Omental fat pad (tissue), 4 donors: ENCODE measurements around the gene SRD5A3. TPM values are rescaled to one million over a fixed set of nuclear protein-coding genes. Genes with fewer than 3 reads are reported as not detected.

Experiments
- ATAC-seq: fragments of 150-250 bp; one replicate; pipeline ENCODE4 v1.9.1; 2016; ENCODE audit warnings: mild to moderate bottlenecking, moderate library complexity; ENCODE audit not compliant: low FRiP score
- DNase-seq: peaks from one replicate; pipeline ENCODE4 v3.0.0-alpha.2; 2019; ENCODE audit warnings: low spot score
- total RNA-seq, 4 donors: library from RNA; depleted of rRNA; stranded (reverse); fragments of >200 nt; gene quantifications; one replicate each; pipeline ENCODE4 v1.1.0, GENCODE V29; 2016
- TF ChIP-seq, protein P1 (sequence below), 3 donors: fragments of 450-650 bp; IDR thresholded peaks; one replicate each; pipeline ENCODE4 v1.5.1; 2016 to 2017; ENCODE audit warnings: antibody characterized with exemption in 3 of 3, mild to moderate bottlenecking in 3 of 3, moderate library complexity in 2 of 3

SRD5A3 gene
- total RNA-seq, 4 donors from 2014 or later, result 8.0 to 15.9 (median 9.9) TPM

- DNase-seq, result no peak
- TF ChIP-seq, protein P1, sequence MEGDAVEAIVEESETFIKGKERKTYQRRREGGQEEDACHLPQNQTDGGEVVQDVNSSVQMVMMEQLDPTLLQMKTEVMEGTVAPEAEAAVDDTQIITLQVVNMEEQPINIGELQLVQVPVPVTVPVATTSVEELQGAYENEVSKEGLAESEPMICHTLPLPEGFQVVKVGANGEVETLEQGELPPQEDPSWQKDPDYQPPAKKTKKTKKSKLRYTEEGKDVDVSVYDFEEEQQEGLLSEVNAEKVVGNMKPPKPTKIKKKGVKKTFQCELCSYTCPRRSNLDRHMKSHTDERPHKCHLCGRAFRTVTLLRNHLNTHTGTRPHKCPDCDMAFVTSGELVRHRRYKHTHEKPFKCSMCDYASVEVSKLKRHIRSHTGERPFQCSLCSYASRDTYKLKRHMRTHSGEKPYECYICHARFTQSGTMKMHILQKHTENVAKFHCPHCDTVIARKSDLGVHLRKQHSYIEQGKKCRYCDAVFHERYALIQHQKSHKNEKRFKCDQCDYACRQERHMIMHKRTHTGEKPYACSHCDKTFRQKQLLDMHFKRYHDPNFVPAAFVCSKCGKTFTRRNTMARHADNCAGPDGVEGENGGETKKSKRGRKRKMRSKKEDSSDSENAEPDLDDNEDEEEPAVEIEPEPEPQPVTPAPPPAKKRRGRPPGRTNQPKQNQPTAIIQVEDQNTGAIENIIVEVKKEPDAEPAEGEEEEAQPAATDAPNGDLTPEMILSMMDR (IDR thresholded peaks at IDR 0.05), result no peak
- ATAC-seq, result no peak
Observed at GRCh38 chr4:55386073-55386472, 40.0 kb downstream of the SRD5A3 start.

DNA sequence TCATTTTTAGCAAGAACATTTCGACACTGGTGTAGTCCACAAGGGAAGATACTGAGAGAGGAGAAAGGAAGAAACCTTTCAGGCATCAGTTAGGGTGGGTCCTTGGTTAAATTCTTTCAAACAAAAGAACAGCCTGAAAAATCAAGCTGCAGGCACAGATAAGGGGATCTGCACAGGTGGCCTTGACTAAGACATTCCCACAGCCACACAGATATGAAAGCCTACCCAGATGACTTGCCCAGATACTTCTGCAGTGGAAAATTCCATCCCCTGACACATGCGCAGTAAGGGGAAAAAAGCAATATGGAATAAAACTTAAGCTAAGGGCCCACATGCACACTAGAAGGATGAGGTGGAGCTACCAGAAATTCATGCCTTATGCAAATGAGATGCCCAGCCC, 40.8 kb downstream of the SRD5A3 start:
- no peak for DNase-seq
- ATAC-seq, result no peak
- TF ChIP-seq, protein P1 (IDR thresholded peaks at IDR 0.05), result no peak

DNA sequence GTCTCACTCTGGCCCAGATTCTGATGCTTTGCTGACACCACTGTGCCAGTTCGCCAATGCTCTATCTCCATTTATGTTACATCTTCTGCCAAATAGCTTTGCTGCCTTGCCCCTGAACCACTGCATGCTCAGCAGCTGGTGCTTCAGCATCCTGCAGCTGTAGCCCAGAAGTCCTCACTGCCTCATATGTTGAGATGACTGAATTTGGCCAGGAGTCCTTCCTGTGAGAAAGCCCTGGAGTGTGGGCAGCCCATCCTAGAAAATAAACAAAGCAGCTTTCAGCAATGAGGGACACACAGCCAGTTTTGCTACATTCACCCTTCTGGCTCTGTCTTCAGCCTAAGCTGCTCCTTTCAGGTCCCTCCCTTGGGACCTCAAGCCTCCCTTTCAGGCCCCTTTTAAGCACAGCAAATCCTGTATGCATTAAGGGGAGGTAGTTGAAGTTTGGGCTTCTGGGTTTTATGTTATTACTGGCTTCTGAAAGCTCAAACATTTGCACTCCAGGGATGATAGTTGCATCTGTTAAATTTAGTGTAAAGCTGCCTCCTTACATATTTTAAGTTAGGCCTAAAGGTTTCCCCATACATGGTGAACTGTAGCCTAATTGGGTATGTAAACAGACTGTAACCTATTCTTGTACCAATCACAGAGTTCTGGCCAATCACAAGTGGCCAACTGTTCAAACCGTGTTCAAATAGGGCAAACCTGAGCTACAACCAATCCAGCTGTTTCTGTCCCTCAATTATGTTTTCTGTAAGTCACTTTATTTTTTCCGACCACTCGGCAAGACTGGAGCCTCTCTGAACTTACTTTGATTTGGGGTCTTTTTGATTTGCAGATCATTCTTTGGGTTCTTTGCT, 47.6 kb downstream of the SRD5A3 start:
- ATAC-seq (no peak), DNase-seq (no peak)
- TF ChIP-seq, protein P1 (IDR thresholded peaks at IDR 0.05), result no peak

DNA sequence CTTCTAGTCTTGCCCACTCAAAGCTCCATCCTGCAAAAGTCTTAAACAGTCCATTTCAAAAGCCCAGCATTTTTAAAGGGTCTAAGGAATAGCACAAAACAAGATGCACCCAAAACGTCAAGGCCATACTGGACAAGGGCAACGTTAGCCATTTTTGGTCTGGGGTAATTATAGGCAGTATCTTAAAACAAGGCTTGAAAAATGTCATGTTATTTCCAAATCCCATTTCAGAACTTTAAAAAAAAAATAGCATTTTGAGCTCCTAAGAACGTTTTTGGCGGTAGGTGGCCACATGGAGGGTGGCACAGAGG, 49.1 kb downstream of the SRD5A3 start:
- TF ChIP-seq, protein P1 (IDR thresholded peaks at IDR 0.05), result no peak

DNA sequence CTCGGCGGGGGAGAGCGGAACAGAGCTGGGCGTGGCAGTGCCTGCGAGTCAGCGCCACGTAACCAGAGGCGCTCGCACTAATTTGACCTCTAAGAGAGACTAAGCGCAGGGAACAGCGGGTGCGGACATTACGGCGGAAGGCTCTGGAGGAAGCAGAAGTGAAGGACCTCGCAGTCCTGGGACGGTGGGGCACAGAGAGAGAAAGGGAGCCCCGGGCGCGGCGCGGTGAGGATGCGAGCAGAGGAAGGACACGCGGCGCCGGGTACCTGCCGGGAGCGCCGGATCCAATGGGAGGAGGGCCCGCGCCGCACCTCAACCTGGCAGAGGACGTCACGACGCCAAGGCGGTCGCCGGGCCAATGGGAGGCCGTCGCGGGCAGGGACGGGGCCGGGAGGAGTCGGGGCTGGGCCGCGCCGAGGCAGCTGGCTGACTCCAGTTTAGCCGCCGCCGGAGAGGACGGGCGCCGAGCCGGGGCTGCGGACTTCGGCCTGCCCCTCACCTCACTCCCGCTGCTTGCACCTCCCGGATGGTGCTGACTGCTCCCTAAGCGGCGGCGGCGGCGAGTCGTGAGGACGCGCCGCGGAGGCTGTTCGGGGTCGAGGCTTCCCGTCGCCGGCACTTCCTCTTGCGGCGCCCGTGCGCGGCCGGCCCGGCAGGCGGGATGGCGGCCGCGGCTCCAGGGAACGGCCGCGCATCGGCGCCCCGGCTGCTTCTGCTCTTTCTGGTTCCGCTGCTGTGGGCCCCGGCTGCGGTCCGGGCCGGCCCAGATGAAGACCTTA, 49.7 kb downstream of the SRD5A3 start, which contains the start of gene TMEM165:
TSS of gene TMEM165 (plus strand) at position 429 of the 779 bp plus-strand sequence. CDS start at position 662, 233 bp downstream.
- DNase-seq, result peak; percentile 65
- ATAC-seq, result peak; percentile 97
- TF ChIP-seq, protein P1 (IDR thresholded peaks at IDR 0.05), result no peak

More for the DNA sequence above, 49.1 kb downstream of the SRD5A3 start:
- DNase-seq (no peak), ATAC-seq (no peak)

DNA sequence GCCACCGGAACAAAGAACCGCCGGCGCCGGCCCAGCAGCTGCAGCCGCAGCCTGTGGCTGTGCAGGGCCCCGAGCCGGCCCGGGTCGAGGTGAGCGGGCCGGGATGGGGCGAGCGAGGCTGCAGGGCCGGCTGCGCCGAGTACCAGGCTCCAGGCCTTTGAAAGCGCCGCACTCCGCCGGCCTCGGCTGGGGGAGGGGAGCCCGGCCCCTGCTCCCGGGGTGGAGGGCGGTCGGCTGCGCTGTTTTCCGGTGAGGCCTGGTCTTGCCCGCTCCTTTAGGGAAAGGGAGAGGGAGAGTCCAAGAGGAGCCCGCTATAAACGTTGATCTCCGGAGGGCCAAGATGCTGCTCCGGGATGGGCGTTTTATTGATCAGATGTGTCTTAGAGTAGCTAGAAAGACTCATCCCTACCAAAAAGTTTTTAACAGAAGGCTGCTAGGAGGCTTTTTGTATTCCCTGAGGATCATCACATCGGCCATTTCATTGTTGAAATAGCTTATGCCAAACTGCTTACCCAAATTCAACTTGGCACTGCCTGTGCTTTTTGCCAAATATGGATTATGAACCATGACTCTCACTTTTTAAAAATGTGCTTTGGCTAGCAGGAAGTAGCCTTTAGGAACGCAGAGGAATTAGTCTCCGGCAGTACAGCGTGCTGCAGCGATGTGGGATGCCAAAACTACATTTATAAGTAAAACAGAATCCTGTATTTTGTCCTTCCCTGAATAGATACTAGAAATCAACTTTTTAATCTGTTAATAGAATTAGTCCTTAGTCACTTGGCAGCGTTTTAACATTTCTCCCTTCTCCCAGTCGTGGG, 50.5 kb downstream of the SRD5A3 start:
- TF ChIP-seq, protein P1 (IDR thresholded peaks at IDR 0.05), result no peak
- ATAC-seq (peak; percentile 31), DNase-seq (no peak)
